HL-60 (cell line): ENCODE results near the gene DHDDS.
A peak's percentile ranks its signal among the peaks of the same experiment; 100 is the strongest.

ENCODE experiments used
- DNase-seq, 2 experiments: peaks; one replicate each; pipeline ENCODE4 v3.0.0-alpha.2; 2010 to 2020; ENCODE audit warnings: low read depth in 1 of 2, low spot score in 1 of 2
- H3K27ac ChIP-seq: fragments of 250-450 bp; sonication (Bioruptor Pico); replicated peaks from 2 replicates; pipeline ENCODE4 v1.5.1; 2020; ENCODE audit warnings: mild to moderate bottlenecking, moderate library complexity
- H3K27me3 ChIP-seq: fragments of 250-450 bp; sonication (Bioruptor Pico); 2 replicates; pipeline ENCODE4 v1.5.1; 2021; ENCODE audit warnings: mild to moderate bottlenecking, moderate library complexity; ENCODE audit not compliant: insufficient read depth, poor library complexity, severe bottlenecking
- H3K4me3 ChIP-seq: replicated peaks from 2 replicates; pipeline ENCODE4 v1.5.1; 2011; ENCODE audit warnings: mild to moderate bottlenecking, control low read depth, low read length; ENCODE audit not compliant: insufficient read depth
- CTCF ChIP-seq: IDR thresholded peaks from one replicate; pipeline ENCODE4 v1.5.1; 2011; ENCODE audit warnings: low read length, control low read depth, inconsistent platforms; ENCODE audit not compliant: insufficient read depth
- GABPA ChIP-seq: IDR thresholded peaks from 2 replicates; pipeline ENCODE4 v1.6.1; 2012; ENCODE audit warnings: low read depth
- POLR2AphosphoS5 ChIP-seq: IDR thresholded peaks from 2 replicates; pipeline ENCODE4 v1.6.1; 2012; ENCODE audit warnings: low read depth
- REST ChIP-seq: IDR thresholded peaks from 2 replicates; pipeline ENCODE4 v1.6.1; 2012; ENCODE audit warnings: low read depth; ENCODE audit not compliant: insufficient replicate concordance
- SPI1 ChIP-seq: IDR thresholded peaks from 2 replicates; pipeline ENCODE4 v1.6.1; 2012; ENCODE audit warnings: low read depth, mild to moderate bottlenecking, borderline replicate concordance

DHDDS gene

GRCh38 chr1:26412180-26412840, 19.8 kb upstream of the DHDDS start:
- TF ChIP-seq SPI1 (no peak), CTCF (no peak), POLR2AphosphoS5 (no peak), REST (no peak), GABPA (no peak)
- no peak for DNase-seq
- no peak overlapping the region for H3K27ac ChIP-seq
- no peak overlapping the region for H3K4me3 ChIP-seq
- H3K27me3 ChIP-seq = peaks cover 57% of the 10 kb centered on the region

- TF ChIP-seq GABPA (no peak), CTCF (no peak), REST (peak; percentile 54)
- no peak overlapping the region for H3K27ac ChIP-seq
- peaks cover 57% of the 10 kb centered on the region for H3K27me3 ChIP-seq
- H3K4me3 ChIP-seq = no peak overlapping the region
- DNase-seq = no peak
Observed at GRCh38 chr1:26413031-26413430, 19.1 kb upstream of the DHDDS start.

GRCh38 chr1:26417111-26417759, 14.9 kb upstream of the DHDDS start:
- Histone ChIP-seq H3K4me3 (no peak overlapping the region), H3K27ac (no peak overlapping the region), H3K27me3 (peaks cover 36% of the 10 kb centered on the region)
- TF ChIP-seq CTCF (peak; percentile 96), SPI1 (no peak)
- peak; percentile 49 to 77 for DNase-seq

GRCh38 chr1:26418865-26419349, 13.2 kb upstream of the DHDDS start:
- Histone ChIP-seq H3K27me3 (peaks cover 21% of the 10 kb centered on the region), H3K4me3 (no peak overlapping the region), H3K27ac (no peak overlapping the region)
- no peak for DNase-seq
- no peak for TF ChIP-seq SPI1
- TF ChIP-seq GABPA = no peak
- no peak for TF ChIP-seq POLR2AphosphoS5
- TF ChIP-seq REST = no peak
- TF ChIP-seq CTCF = no peak
